HG03064 (cell line): Measurements from ENCODE around the gene TPCN2.

Experiments used
- ATAC-seq: cut with Tn5 transposase; IDR thresholded peaks from one replicate; pipeline ENCODE4 v1.9.1; 2021; ENCODE audit warnings: low read depth; ENCODE audit not compliant: unreplicated experiment

TPCN2 gene

DNA sequence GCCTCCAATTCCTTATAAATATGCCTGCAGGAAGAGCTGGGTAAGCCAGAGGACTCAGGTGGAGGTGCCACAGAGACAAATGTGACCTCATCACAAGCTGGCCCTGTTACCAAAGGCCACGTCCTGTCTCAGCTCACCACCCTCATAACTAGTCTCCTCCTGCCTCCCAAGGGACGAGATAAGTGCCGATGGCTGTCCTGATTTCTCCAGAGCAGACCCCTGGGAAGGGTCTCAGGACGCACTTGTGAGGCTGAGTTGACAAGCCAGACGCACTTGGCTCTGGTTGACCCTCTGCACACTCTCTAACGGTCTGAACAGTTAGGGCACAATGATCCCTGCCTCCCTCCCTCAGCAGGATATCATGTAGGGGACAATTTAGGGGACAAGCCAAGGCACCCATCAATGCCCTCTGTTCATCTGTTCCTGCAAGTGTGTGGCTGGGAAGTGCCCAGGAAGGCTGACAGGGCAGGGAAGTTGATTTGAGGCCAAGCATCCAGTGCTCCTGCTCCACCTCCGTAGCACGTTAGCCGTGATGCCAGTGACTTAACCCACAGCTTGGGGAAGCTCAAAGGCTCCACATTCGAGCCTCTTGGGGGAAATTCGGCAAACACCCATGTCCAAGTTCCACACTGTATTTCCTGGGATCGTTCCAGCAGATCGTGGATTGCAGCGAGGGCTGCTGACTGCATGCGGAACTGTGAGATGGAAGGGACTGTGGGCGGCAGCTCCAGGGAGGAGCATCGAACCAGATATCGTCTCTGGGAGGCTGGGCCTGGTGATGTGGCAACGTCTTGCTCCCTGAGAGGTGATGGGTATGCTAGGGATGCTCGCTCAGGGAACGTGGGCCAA, 109.8 kb downstream of the TPCN2 start:
- no peak for ATAC-seq

DNA sequence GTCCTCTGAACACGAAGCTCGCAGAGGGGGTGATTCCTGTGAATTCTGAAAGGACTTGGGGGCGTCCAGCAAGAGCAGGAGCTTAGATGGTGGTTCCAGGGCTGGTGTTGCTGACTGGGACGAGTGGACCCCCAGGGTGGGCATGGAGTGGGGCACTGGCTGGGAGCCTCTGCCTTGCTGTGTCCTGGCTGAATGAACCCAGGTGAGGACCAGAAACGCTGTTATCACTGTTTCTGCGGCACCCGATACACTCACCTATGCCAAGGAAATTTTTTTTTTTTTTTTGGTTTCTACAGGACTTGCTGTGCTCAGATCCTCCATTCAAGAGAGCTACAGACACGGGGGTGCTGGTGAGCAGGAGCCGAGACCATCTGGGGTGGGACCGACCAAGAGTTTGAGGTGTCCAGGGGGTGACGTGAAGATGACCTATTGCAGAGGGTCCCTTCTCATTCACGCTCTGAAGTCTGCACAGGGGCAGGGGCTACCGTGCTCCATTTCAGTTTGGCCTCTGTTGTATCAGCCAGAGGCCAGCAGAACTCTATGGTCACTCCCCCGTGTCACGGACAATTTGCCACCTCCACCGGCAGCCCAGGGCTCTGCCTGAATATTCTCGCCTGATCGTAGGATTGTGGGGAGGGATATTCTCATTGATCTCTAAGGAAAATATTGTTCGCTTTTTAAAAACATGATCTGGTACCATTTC, 110.6 kb downstream of the TPCN2 start:
- ATAC-seq, result no peak

DNA sequence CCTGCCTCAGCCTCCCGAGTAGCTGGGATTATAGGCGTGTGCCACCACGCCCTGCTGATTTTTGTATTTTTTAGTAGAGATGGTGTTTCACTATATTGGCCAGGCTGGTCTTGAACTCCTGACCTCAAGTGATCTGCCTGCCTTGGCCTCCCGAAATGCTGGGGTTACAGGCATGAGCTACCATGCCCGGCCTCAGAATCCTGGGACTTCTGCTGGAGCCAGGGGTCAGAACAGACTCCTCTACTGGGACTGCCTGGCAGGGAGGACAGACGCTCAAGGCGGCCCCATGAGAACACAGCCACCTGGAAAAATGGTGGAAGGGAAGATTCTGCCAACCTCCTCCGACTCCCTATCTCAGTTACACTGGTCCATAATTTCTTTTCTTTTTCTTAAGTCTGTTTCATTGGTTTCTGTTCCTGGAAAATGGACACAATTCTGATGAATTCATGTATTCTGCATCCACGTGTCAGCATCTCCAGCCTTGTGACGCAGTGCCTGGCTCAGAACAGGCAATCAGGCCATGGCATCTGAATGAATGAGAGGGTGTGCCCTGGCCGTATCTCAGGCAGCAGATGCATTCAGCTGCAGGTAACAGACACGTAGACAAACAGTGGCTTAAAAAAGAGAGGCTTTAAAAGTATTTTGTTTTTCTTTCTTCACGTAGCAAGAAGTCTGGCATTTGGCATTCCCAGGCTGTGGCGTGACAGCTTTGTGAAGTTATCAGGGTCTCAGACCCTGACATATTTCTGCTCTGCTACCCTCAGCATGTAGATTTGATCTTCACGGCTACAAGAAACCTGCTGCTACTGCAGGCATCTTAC, 111.8 kb downstream of the TPCN2 start:
- no peak for ATAC-seq

DNA sequence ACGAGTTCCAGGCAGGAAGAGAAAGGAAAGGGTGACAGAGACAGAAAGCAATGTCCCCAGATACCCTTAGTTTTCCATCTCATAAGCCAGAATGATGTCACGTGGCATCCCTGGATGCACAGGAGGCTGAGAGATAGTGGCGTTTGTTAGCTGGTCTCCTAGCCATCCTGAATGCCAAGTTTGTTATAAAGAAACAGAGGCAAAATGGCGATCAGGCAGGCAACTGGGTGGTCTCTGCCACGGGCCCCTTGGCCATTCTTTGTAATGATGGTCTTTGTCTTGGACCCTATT, 112.3 kb downstream of the TPCN2 start:
- ATAC-seq, result no peak

DNA sequence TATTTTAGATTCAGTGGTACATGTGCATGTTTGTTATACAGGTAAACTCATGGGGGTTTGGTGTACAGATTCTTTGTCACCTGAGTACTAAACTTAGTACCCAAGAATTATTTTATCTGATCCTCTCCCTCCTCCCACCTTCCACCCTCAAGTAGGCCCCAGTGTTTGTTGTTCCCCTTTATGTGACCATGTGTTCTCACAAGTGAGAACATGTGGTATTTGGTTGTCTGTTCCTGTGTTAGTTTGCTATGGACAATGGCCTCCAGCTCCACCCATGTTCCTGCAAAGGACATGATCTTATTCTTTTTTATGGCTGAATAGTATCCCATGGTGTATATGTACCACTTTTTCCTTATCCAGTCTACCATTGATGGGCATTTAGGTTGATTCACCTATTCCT, 113.8 kb downstream of the TPCN2 start:
- no peak for ATAC-seq

DNA sequence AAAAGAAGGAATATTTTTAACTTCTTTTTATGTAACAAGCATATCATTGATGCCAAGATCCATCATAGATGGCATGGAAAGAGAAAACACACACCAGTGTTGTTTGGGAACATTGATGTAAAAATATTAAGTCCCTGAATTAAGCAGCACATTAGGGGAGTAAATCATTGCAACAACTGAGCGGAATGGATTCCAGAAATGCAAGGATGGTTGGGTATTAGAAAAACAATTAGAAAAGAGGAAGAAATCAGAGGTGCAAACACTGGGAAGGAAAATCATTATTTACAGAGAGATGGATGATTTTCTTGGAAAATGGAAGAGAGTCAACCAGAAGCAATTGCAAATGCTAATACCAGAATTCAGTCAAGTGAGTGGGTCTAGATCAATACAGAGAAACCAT, 115.1 kb downstream of the TPCN2 start:
- ATAC-seq, result no peak

DNA sequence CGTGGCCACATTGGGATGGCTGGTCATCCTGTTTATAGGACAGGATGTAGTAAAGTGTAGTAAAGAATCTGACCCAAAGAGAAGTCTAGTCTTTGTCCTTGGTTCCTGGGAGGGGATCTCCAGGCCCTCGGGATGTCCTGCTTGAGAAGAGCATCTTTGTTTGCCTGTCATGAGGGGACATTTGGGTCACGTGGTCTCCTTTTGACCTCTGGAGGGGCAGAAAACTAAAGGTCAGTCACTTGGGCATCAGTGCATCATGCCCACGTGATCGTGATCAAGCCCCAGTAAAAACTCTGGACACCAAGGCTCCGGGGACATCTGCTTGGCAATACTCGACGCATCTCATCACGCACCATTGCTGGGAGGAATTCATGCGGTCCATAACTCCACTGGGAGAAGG, 116.1 kb downstream of the TPCN2 start:
- no peak for ATAC-seq

DNA sequence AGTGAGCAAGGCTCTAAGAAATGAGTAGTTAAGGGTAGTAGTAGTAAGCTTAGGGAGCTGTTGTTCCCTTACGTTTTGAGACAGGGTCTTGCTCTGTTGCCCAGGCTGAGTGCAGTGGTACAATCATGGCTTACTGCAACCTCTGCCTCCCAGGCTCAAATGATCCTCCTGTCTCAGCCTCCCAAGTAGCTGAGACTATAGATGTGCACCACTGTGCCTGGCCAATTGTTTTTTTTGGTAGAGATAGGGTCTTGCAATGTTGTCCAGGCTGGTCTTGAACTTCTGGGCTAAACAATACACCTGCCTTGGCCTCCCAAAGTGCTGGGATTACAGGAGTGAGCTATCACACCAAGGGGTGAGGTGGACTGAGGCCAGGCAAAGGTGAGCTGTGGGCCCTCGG, 117.0 kb downstream of the TPCN2 start:
- ATAC-seq, result no peak

DNA sequence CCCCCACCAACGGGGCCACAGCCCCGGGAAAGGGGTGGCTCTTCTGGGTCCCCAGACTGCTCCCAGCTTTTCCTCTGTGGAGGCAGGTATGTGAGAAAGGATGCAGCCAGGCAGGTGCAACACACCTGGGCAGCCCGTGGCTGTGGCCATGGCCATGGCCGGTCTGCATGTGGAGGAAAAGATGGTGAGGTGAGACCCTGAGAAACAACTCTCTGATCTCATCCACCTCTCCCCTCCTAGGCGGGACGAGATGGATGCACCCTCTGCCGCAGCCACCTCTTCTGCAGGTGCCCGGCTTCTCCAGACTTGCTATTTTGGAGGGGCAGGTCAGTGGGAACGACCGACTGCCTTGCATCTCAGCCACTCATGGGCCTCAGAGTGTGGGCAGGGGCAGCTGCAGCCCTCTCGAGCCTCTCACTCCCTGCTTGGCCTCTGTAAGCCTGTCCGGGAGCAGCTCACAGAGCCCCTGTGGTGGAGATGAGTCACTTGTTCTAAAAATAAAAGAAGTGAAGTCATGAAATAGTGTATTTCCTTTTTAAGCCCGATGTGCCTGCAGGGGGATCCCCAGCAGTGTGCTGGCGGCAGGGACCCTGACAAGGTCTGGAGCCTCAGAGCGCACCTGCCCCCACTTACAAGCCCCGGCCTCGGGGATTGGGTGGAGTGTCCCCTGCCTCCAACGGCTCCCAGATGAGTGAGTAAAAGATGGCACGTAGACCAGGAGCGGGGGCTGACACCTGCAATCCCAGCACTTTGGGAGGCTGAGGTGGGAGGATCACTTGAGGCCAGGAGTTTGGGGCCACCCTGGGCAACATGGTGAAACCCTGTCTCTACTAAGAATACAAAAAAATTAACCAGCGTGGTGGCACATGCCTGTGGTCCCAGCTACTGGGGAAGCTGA, 117.7 kb downstream of the TPCN2 start:
- peak; percentile 94 for ATAC-seq

DNA sequence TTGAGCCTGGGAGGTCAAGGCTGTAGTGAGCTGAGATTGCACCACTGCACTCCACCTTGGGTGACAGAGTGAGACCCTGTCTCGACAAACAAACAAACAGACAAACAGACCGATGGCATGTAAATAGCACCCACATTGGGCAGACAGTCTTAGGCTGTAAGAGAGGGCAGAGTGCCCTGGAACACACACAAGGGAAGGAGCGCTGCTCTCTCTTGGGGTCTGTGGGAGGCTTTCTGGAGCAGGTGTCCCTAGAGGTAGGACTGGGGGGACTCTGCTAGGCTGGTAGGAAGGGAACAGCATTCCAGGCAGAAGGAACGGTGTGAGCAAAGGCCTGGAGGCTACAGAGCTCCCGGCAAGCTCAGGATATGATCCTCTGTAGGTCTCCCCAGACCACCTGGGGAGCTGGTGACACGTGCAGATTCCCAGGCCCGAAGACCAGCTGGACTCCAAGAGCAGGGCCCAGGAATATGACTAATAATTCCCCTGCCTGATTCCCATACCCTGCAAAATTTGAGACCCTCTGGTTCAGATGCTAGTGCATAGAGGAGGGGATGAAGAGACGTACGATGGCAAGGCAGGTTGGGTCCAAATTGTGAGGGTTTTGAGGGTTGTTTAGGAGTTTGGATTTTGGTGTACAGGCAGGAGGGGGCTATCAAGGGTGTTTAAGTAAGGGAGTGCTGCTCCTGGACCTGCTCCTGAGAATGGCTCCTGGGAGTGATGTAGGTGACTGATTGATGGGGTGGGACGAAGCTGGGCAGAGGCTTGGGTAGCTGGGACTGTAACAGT, 118.6 kb downstream of the TPCN2 start:
- ATAC-seq, result no peak

DNA sequence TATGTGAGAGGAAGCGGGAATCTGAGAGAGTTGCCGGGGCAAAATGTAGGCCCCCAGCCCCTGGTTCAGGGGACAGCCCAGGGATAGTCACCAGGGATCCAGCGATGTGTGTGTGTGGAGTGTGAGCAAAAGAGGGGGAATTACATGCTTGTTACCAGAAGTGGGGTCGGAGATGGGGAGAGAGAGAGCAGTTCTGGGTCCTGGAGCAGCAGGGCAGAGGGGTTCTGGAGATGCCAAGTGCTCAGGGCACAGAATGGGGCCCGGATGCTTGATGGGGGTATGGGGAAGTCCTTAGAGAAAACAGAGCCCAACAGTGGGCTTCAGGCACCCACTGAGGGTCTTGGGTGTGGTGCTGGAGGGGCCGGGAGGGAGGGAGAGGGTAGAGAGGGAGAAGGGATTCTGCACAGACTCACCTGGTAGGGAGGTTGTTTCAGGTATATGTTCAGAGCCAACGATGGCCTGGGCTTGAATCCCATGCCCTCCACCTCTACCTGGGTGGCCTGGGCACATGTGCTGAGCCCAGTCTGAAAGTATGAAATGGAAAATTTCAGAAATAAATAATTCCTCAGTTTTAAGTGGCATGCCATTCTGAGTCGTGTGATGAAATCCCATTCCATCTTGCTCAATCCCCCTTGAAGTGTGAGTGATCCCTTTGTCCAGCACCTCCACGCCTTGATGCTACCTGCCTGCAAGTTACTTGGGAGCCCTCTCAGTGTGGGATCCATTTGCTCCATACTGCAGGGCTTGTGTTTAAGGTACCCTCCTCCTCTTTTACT, 119.4 kb downstream of the TPCN2 start:
- ATAC-seq, result no peak

DNA sequence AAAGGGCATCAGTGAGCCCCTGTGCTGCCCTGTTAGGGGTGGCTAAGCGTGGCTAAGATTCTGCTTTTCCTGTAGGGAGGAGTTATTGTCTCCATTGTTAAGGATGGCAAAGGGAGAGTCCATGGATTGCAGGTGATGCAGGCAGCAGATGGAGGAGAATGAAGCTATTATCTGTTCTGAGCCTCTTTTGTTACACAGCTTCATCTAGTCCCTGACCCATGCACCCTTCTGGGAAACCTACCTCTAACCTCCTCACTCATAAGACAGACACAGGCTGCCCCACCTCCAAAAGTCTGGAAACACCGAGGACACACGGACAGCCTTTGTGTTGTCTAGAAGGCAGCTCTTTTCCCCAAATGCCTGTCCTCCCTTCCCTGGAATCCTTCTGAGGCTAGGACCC, 120.7 kb downstream of the TPCN2 start:
- no peak for ATAC-seq

DNA sequence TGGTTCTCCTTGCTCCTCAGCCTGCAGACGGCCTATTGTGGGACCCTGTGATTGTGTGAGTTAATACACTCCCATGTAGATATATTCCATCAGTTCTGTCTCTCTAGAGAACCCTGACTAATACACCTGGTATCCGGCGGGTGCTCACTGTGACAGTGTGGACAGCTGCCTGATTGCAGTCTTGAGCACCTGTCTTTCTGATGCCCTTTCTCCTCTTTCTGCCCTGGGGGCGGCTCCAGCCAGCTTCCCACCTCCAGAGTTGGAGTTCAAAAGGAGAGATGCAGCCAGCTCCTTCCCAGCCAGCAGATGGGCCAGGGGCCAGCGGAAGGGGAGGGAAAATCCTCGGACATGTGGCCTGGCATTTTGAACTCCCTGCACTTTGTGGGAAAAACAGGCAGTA, 122.0 kb downstream of the TPCN2 start:
- ATAC-seq, result no peak

DNA sequence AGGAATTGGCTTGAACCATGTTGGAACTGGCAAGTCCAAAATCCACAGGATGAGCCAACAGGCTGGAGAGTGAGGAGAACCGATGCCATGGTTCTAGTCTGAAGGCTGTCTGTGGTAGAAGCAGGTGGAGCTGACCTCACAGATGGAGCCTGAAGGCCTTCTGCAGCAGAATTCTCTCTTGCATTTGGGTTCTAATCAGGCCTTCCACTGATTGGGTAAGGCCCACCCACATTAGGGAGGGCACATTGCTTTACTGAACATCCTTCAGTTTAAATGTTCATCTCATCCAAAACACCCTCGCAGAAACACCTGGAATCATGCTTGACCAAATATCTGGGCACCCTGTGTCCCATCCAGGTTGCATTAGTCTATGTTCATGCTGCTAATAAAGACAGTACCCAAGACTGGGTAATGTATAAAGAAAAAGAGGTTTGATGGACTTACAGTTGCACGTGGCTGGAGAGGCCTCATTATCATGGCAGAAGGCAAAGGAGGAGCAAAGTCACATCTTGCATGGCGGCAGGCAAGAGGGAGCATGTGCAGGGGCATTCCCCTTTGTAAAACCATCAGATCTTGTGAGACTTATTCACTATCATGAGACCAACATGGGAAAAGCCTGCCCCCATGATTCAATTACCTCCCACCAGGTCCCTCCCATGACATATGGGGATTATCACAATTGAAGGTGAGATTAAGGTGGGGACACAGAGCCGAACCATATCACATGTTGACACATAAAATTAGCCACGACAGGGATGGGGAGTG, 122.9 kb downstream of the TPCN2 start:
- ATAC-seq, result no peak

DNA sequence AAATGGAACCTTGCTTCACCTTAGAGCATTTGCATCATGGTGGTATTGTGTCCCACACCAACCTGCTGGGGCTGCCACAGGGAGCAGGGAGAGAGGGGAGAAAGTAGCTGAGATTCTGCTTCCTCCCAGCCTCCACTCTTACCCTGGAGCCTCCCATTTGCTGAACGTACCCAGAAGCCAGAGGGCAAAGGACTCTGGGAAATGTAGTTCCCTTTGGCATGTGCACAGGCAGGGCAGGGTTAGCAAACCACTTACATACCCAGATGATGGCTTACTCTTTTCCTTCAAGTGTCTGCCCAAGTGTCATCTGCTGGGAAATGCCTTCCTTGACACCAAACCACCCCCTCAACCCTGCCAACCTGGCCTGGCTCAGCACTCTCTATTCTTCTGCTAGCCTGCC, 123.9 kb downstream of the TPCN2 start:
- no peak for ATAC-seq

DNA sequence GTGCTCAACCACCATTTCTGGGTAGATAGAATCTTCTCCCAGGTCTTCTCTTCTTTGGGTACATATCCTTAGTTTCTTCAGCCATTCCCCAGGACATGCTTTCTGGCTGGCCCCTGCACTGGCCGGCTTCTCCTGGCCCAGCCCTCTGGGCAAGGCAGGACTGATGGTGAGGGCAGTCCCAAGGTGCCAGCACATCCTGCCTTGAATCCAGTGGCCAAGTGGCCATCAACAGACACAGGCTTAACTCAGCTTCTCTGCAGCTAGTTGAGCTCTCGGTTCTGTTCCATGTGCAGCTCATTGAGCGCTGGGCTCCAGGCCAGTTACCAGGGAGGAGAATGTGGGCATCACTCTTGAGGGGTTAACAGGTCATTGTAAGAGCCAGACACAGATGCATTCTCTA, 124.6 kb downstream of the TPCN2 start:
- ATAC-seq, result no peak

DNA sequence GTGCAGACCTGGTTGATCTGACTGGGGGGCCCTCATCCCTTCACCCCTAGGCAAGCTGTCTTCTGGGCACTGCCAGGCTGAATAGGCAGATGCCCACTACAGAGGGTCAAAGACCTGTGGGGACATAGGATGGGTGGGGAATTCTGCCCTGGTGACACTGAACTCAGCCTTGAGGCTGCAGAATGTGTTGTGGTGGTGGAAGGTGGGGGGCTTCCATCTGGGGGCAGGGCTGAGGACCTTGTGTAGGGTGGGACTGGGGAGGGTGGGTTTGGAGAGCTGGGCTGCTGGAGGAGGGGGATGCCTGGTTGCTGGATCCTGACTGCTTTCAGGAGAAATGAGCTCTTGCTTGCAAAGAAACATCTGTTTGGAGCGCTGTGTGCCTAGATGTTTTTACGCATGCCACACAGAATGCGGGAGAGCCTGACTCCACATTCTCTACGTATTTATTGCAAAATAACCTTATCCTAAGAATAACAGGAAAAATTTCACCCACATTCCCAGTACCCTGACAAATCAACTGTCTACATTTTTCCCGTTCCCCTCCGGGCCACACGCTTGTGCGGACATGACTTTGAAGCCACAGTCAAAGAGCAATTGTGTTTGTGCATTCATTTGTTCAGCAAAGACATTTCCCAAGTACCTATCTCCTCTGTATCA, 125.3 kb downstream of the TPCN2 start:
- no peak for ATAC-seq

DNA sequence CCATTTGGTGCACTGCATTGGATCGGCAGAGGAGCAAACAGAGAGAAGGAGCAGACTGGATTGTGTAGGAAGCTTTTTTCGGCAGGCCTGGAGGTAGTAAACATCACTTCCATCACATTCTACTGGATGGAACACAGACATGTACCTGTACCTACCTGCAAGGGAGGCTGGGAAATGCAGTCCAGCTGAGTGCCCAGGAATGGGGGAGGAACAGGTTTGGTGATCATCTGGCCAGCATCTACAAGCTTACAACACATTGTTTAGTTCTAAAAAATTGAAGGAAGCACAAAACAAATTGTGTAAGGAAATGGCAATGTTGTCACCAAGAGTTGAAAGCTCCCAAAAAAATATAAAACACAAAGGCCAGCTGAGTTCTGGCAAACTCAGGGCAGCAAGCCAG, 126.1 kb downstream of the TPCN2 start:
- no peak for ATAC-seq
